Type B pancreatic cell (in vitro differentiated cells): Measurements from ENCODE around the gene ERC2. TPM values are rescaled to one million over a fixed set of nuclear protein-coding genes. Genes with fewer than 3 reads are reported as not detected.

ENCODE experiments used
- DNase-seq: peaks from one replicate; pipeline ENCODE4 v3.0.0; 2021; ENCODE audit warnings: mixed read lengths; ENCODE audit not compliant: unreplicated experiment; ENCODE audit errors: extremely low spot score
- H3K27ac Mint-ChIP-seq: 2 replicates; pipeline ENCODE4 v1.8.0; 2021; ENCODE audit warnings: mild to moderate bottlenecking, mixed read lengths
- H3K27me3 Mint-ChIP-seq: 2 replicates; pipeline ENCODE4 v1.8.0; 2021; ENCODE audit warnings: mixed read lengths
- H3K36me3 Mint-ChIP-seq: 2 replicates; pipeline ENCODE4 v1.8.0; 2021; ENCODE audit warnings: mixed read lengths
- H3K4me1 Mint-ChIP-seq: one replicate; pipeline ENCODE4 v1.8.0; 2021; ENCODE audit warnings: mixed read lengths; ENCODE audit not compliant: unreplicated experiment
- H3K4me3 Mint-ChIP-seq: 2 replicates; pipeline ENCODE4 v1.8.0; 2021; ENCODE audit warnings: mild to moderate bottlenecking, mixed read lengths
- H3K9me3 Mint-ChIP-seq: 2 replicates; pipeline ENCODE4 v1.8.0; 2021; ENCODE audit warnings: mixed read lengths
- CTCF ChIP-seq: fragments of 200-600 bp; sonication (generic); conservative IDR thresholded peaks from 2 replicates; pipeline ENCODE4 v1.5.0; 2021; ENCODE audit warnings: antibody characterized with exemption, mild to moderate bottlenecking
- total RNA-seq: library from RNA; stranded (reverse); gene quantifications from 2 replicates; pipeline ENCODE4 v1.2.1, GENCODE V29; 2021; ENCODE audit warnings: low replicate concordance

The ERC2 gene
- total RNA-seq, 1 donor from 2014 or later: 6.1 TPM

- peak; percentile 66 for TF ChIP-seq CTCF
- peak overlapping the region; percentile 22 for H3K4me3 Mint-ChIP-seq
- DNase-seq: no peak
- peaks cover 4% of the 10 kb centered on the region for H3K9me3 Mint-ChIP-seq
- peaks cover 19% of the 10 kb centered on the region for H3K27me3 Mint-ChIP-seq
- no peak overlapping the region for H3K27ac Mint-ChIP-seq
- H3K36me3 Mint-ChIP-seq: peaks cover 3% of the 10 kb centered on the region
- H3K4me1 Mint-ChIP-seq: peaks cover 44% of the 10 kb centered on the region
Measured at GRCh38 chr3:55549177-55549576, 919.1 kb downstream of the ERC2 start.

- H3K27ac Mint-ChIP-seq: peak overlapping the region; percentile 58
- TF ChIP-seq CTCF: no peak
- H3K9me3 Mint-ChIP-seq: peaks cover 5% of the 10 kb centered on the region
- no peak for DNase-seq
- H3K4me3 Mint-ChIP-seq: peak overlapping the region; percentile 39
- peaks cover 50% of the 10 kb centered on the region for H3K4me1 Mint-ChIP-seq
- peaks cover 8% of the 10 kb centered on the region for H3K36me3 Mint-ChIP-seq
- peaks cover 27% of the 10 kb centered on the region for H3K27me3 Mint-ChIP-seq
Measured at GRCh38 chr3:55546866-55547669, 921.2 kb downstream of the ERC2 start.

GRCh38 chr3:55545995-55546394 lies 922.3 kb downstream of the ERC2 start:
- peaks cover 50% of the 10 kb centered on the region for H3K4me1 Mint-ChIP-seq
- peaks cover 30% of the 10 kb centered on the region for H3K27me3 Mint-ChIP-seq
- TF ChIP-seq CTCF: no peak
- H3K4me3 Mint-ChIP-seq: no peak overlapping the region
- peaks cover 8% of the 10 kb centered on the region for H3K36me3 Mint-ChIP-seq
- no peak overlapping the region for H3K27ac Mint-ChIP-seq
- DNase-seq: no peak
- peaks cover 5% of the 10 kb centered on the region for H3K9me3 Mint-ChIP-seq

- DNase-seq: no peak
- Mint-ChIP-seq H3K36me3 (peaks cover 8% of the 10 kb centered on the region), H3K27me3 (peaks cover 37% of the 10 kb centered on the region), H3K4me1 (peaks cover 50% of the 10 kb centered on the region), H3K4me3 (no peak overlapping the region), H3K27ac (no peak overlapping the region), H3K9me3 (peaks cover 5% of the 10 kb centered on the region)
- TF ChIP-seq CTCF: no peak
Measured at GRCh38 chr3:55544219-55544618, 924.0 kb downstream of the ERC2 start.

- peaks cover 34% of the 10 kb centered on the region for H3K27me3 Mint-ChIP-seq
- peaks cover 8% of the 10 kb centered on the region for H3K36me3 Mint-ChIP-seq
- peak overlapping the region; percentile 19 for H3K27ac Mint-ChIP-seq
- peaks cover 5% of the 10 kb centered on the region for H3K9me3 Mint-ChIP-seq
- peaks cover 50% of the 10 kb centered on the region for H3K4me1 Mint-ChIP-seq
- TF ChIP-seq CTCF: no peak
- DNase-seq: no peak
- no peak overlapping the region for H3K4me3 Mint-ChIP-seq
Measured at GRCh38 chr3:55543181-55543614, 925.1 kb downstream of the ERC2 start.
